ENCODE measurements around the gene PLCB4.

DNA sequence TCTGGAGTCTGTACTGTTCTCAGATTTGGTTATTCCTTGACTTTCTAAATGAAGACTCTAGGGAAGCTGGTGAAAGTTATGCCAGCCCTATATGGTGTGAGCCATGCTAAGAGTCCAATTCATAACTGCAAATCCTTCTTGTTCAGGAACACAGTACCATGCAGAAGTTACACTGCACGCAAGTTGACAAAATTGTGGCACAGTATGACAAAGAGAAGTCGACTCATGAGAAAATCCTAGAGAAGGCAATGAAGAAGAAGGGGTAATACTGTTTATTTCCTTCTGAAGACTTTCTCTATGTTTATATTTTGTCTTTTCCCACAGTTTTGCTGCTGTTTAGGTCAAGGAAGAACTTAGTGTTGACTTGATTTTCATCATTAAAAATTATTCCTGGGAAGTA is 384.3 kb downstream of the PLCB4 start:
- TF ChIP-seq, protein P1, sequence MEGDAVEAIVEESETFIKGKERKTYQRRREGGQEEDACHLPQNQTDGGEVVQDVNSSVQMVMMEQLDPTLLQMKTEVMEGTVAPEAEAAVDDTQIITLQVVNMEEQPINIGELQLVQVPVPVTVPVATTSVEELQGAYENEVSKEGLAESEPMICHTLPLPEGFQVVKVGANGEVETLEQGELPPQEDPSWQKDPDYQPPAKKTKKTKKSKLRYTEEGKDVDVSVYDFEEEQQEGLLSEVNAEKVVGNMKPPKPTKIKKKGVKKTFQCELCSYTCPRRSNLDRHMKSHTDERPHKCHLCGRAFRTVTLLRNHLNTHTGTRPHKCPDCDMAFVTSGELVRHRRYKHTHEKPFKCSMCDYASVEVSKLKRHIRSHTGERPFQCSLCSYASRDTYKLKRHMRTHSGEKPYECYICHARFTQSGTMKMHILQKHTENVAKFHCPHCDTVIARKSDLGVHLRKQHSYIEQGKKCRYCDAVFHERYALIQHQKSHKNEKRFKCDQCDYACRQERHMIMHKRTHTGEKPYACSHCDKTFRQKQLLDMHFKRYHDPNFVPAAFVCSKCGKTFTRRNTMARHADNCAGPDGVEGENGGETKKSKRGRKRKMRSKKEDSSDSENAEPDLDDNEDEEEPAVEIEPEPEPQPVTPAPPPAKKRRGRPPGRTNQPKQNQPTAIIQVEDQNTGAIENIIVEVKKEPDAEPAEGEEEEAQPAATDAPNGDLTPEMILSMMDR (IDR thresholded peaks at IDR 0.05; ENCODE audit: insufficient read depth, low read length) = no peak
- no peak for TF ChIP-seq SPI1 (IDR thresholded peaks at IDR 0.05; ENCODE audit: borderline replicate concordance, low read depth)
